ENCODE measurements around the gene LRGUK. TPM values are rescaled to one million over a fixed set of nuclear protein-coding genes. Genes with fewer than 3 reads are reported as not detected.
A peak's percentile ranks its signal among the peaks of the same experiment; 100 is the strongest.

The LRGUK gene
- total RNA-seq, 3 donors from 2014 or later: 0.19 to 1.2 (median 0.47) TPM

- Histone ChIP-seq H3K9me3 (no peaks in the 10 kb centered on the region), H3K4me1 (ENCODE audit: low read depth) (no peaks in the 10 kb centered on the region), H3K36me3 (ENCODE audit: low read depth) (no peaks in the 10 kb centered on the region), H3K4me3 (no peak overlapping the region)
- TF ChIP-seq CTCF (IDR thresholded peaks at IDR 0.05): no peak
- DNase-seq (no peak), ATAC-seq (no peak)
- intact Hi-C loops (cut with DNase I, micrococcal nuclease): no loop called here
These were observed 40.1 kb downstream of the LRGUK start for GRCh38 chr7:134167250-134167649.

DNA sequence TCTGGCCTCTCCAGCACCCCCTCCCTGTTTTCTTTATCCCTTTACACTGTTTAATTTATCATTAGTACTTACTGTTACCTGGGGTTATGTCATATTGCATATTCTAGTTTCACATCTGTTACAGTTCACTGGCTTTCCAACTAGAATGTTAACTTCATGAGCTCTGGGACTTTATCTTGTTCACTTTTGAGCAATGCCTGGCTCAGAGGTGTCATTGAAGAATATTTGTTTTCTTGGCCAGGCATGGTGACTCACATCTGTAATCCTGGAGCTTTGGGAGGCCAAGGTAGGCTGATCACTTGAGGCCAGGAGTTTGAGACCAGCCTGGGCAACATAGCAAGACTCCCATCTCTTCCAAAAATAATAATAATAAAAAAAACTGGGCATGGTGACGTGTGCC lies 40.7 kb downstream of the LRGUK start:
- no peak for ATAC-seq
- intact Hi-C loops (cut with DNase I, micrococcal nuclease): no loop called here
- no peak for TF ChIP-seq CTCF (IDR thresholded peaks at IDR 0.05)

GRCh38 chr7:134174795-134175261 lies 47.7 kb downstream of the LRGUK start:
- Histone ChIP-seq H3K9me3 (no peaks in the 10 kb centered on the region), H3K36me3 (ENCODE audit: low read depth) (no peaks in the 10 kb centered on the region), H3K4me1 (ENCODE audit: low read depth) (no peaks in the 10 kb centered on the region), H3K4me3 (no peak overlapping the region)
- no peak for TF ChIP-seq CTCF (IDR thresholded peaks at IDR 0.05)
- DNase-seq (peak in 1 of 3 donors; percentile 3), ATAC-seq (peak; percentile 91)
- intact Hi-C loops (cut with DNase I, micrococcal nuclease): no loop called here

More for the DNA sequence above, 40.7 kb downstream of the LRGUK start:
- no peak overlapping the region for H3K4me3 ChIP-seq
- no peaks in the 10 kb centered on the region for H3K36me3 ChIP-seq (ENCODE audit: low read depth)
- H3K4me1 ChIP-seq (ENCODE audit: low read depth): no peaks in the 10 kb centered on the region
- H3K9me3 ChIP-seq: no peaks in the 10 kb centered on the region
- DNase-seq: no peak

- Histone ChIP-seq H3K9me3 (no peaks in the 10 kb centered on the region), H3K4me1 (ENCODE audit: low read depth) (no peaks in the 10 kb centered on the region), H3K36me3 (ENCODE audit: low read depth) (no peaks in the 10 kb centered on the region), H3K4me3 (no peak overlapping the region)
- ATAC-seq (no peak), DNase-seq (no peak)
- no peak for TF ChIP-seq CTCF (IDR thresholded peaks at IDR 0.05)
- intact Hi-C loops (cut with DNase I, micrococcal nuclease): no loop called here
These were observed 48.3 kb downstream of the LRGUK start for GRCh38 chr7:134175334-134176036.

- intact Hi-C loops (cut with DNase I, micrococcal nuclease): no loop called here
- H3K4me3 ChIP-seq: no peak overlapping the region
- H3K36me3 ChIP-seq (ENCODE audit: low read depth): no peaks in the 10 kb centered on the region
- ATAC-seq: no peak
- DNase-seq: no peak
- no peaks in the 10 kb centered on the region for H3K9me3 ChIP-seq
- no peak for TF ChIP-seq CTCF (IDR thresholded peaks at IDR 0.05)
- H3K4me1 ChIP-seq (ENCODE audit: low read depth): no peaks in the 10 kb centered on the region
These were observed 48.9 kb downstream of the LRGUK start for GRCh38 chr7:134176037-134176350.
